Stimulated activated naive CD8-positive, alpha-beta T cell treated with anti-CD3 and anti-CD28 coated beads, Interleukin-15, amount 100 ng/mL, for 72 hours (primary cell): ENCODE measurements around the gene JARID2.

Experiments used
- ATAC-seq: fragments of 150-1000 bp; cut with Tn5 transposase; 2 replicates; pipeline ENCODE4 v1.10.0; 2021; ENCODE audit warnings: mild to moderate bottlenecking, moderate library complexity
- DNase-seq, 2 donors: peaks; one replicate each; pipeline ENCODE4 v3.0.0; 2021 to 2022
- H3K27ac Mint-ChIP-seq, 2 donors: one replicate each; pipeline ENCODE4 v1.8.0; 2022; ENCODE audit warnings: mild to moderate bottlenecking in 2 of 2, mixed read lengths in 2 of 2, moderate library complexity in 2 of 2
- H3K27me3 Mint-ChIP-seq: one replicate; pipeline ENCODE4 v1.8.0; 2022; ENCODE audit warnings: mixed read lengths
- H3K4me1 Mint-ChIP-seq: one replicate; pipeline ENCODE4 v1.8.0; 2022; ENCODE audit warnings: mild to moderate bottlenecking, mixed read lengths
- H3K4me3 Mint-ChIP-seq, 2 donors: one replicate each; pipeline ENCODE4 v1.8.0; 2022; ENCODE audit warnings: mild to moderate bottlenecking in 2 of 2, mixed read lengths in 2 of 2, moderate library complexity in 1 of 2
- H3K9me3 Mint-ChIP-seq, 2 donors: one replicate each; pipeline ENCODE4 v1.8.0; 2022; ENCODE audit warnings: mixed read lengths in 2 of 2

The JARID2 gene

GRCh38 chr6:15351631-15352030 lies 105.8 kb downstream of the JARID2 start:
- Mint-ChIP-seq H3K4me1 (peaks cover 89% of the 10 kb centered on the region), H3K27me3 (no peaks in the 10 kb centered on the region), H3K27ac (peak overlapping the region; percentile 52 to 63), H3K9me3 (no peaks in the 10 kb centered on the region), H3K4me3 (no peak overlapping the region)
- DNase-seq = no peak
- ATAC-seq = no peak

GRCh38 chr6:15352220-15352619 lies 106.4 kb downstream of the JARID2 start:
- Mint-ChIP-seq H3K27ac (no peak overlapping the region), H3K4me1 (peaks cover 88% of the 10 kb centered on the region), H3K4me3 (no peak overlapping the region), H3K9me3 (no peaks in the 10 kb centered on the region), H3K27me3 (no peaks in the 10 kb centered on the region)
- DNase-seq (no peak), ATAC-seq (no peak)

- Mint-ChIP-seq H3K4me3 (no peak overlapping the region), H3K4me1 (peaks cover 89% of the 10 kb centered on the region), H3K27ac (peak overlapping the region; percentile 7 to 15), H3K9me3 (no peaks in the 10 kb centered on the region), H3K27me3 (no peaks in the 10 kb centered on the region)
- peak; percentile 52 for ATAC-seq
- DNase-seq = no peak
These were observed 107.0 kb downstream of the JARID2 start for GRCh38 chr6:15352845-15353244.

GRCh38 chr6:15355683-15356099 lies 109.8 kb downstream of the JARID2 start:
- DNase-seq (no peak), ATAC-seq (no peak)
- Mint-ChIP-seq H3K4me1 (peaks cover 86% of the 10 kb centered on the region), H3K4me3 (no peak overlapping the region), H3K9me3 (no peaks in the 10 kb centered on the region), H3K27me3 (no peaks in the 10 kb centered on the region), H3K27ac (peak overlapping the region in 1 of 2 donors; percentile 83)

- Mint-ChIP-seq H3K27ac (no peak overlapping the region), H3K4me1 (peaks cover 81% of the 10 kb centered on the region), H3K27me3 (no peaks in the 10 kb centered on the region), H3K9me3 (no peaks in the 10 kb centered on the region), H3K4me3 (no peak overlapping the region)
- ATAC-seq = no peak
- no peak for DNase-seq
These were observed 110.3 kb downstream of the JARID2 start for GRCh38 chr6:15356179-15356578.

- no peak for DNase-seq
- Mint-ChIP-seq H3K4me3 (no peak overlapping the region), H3K27ac (no peak overlapping the region), H3K4me1 (peaks cover 74% of the 10 kb centered on the region), H3K27me3 (no peaks in the 10 kb centered on the region), H3K9me3 (no peaks in the 10 kb centered on the region)
- no peak for ATAC-seq
These were observed 111.1 kb downstream of the JARID2 start for GRCh38 chr6:15356937-15357336.

GRCh38 chr6:15357782-15358181 lies 111.9 kb downstream of the JARID2 start:
- DNase-seq (no peak), ATAC-seq (no peak)
- H3K4me3 Mint-ChIP-seq = no peak overlapping the region
- H3K27me3 Mint-ChIP-seq = no peaks in the 10 kb centered on the region
- no peak overlapping the region for H3K27ac Mint-ChIP-seq
- peaks cover 65% of the 10 kb centered on the region for H3K4me1 Mint-ChIP-seq
- H3K9me3 Mint-ChIP-seq = no peaks in the 10 kb centered on the region

GRCh38 chr6:15358579-15359327 lies 112.9 kb downstream of the JARID2 start:
- no peak for DNase-seq
- Mint-ChIP-seq H3K27me3 (no peaks in the 10 kb centered on the region), H3K4me1 (peaks cover 57% of the 10 kb centered on the region), H3K27ac (no peak overlapping the region), H3K9me3 (no peaks in the 10 kb centered on the region), H3K4me3 (peak overlapping the region in 1 of 2 donors; percentile 9)
- ATAC-seq = no peak

GRCh38 chr6:15359335-15359862 lies 113.5 kb downstream of the JARID2 start:
- ATAC-seq (no peak), DNase-seq (no peak)
- Mint-ChIP-seq H3K4me3 (no peak overlapping the region), H3K27me3 (no peaks in the 10 kb centered on the region), H3K9me3 (no peaks in the 10 kb centered on the region), H3K4me1 (peaks cover 51% of the 10 kb centered on the region), H3K27ac (no peak overlapping the region)

GRCh38 chr6:15360300-15360699 lies 114.4 kb downstream of the JARID2 start:
- H3K9me3 Mint-ChIP-seq = no peaks in the 10 kb centered on the region
- H3K4me1 Mint-ChIP-seq = peaks cover 45% of the 10 kb centered on the region
- DNase-seq (no peak), ATAC-seq (no peak)
- H3K27ac Mint-ChIP-seq = no peak overlapping the region
- H3K27me3 Mint-ChIP-seq = no peaks in the 10 kb centered on the region
- H3K4me3 Mint-ChIP-seq = no peak overlapping the region

GRCh38 chr6:15361197-15361596 lies 115.3 kb downstream of the JARID2 start:
- H3K4me3 Mint-ChIP-seq = no peak overlapping the region
- no peak overlapping the region for H3K27ac Mint-ChIP-seq
- H3K4me1 Mint-ChIP-seq = peaks cover 36% of the 10 kb centered on the region
- ATAC-seq = no peak
- no peak for DNase-seq
- H3K27me3 Mint-ChIP-seq = no peaks in the 10 kb centered on the region
- no peaks in the 10 kb centered on the region for H3K9me3 Mint-ChIP-seq

GRCh38 chr6:15362274-15363160 lies 116.6 kb downstream of the JARID2 start:
- no peak overlapping the region for H3K27ac Mint-ChIP-seq

GRCh38 chr6:15363164-15363522 lies 117.3 kb downstream of the JARID2 start:
- DNase-seq (peak in 1 of 2 donors; percentile 19), ATAC-seq (peak; percentile 60)
- Mint-ChIP-seq H3K9me3 (no peaks in the 10 kb centered on the region), H3K4me1 (peaks cover 17% of the 10 kb centered on the region), H3K27ac (no peak overlapping the region), H3K27me3 (no peaks in the 10 kb centered on the region), H3K4me3 (no peak overlapping the region)

More at GRCh38 chr6:15362274-15363160, 116.6 kb downstream of the JARID2 start:
- H3K27me3 Mint-ChIP-seq = no peaks in the 10 kb centered on the region
- ATAC-seq (no peak), DNase-seq (no peak)
- no peaks in the 10 kb centered on the region for H3K9me3 Mint-ChIP-seq
- no peak overlapping the region for H3K4me3 Mint-ChIP-seq
- peaks cover 24% of the 10 kb centered on the region for H3K4me1 Mint-ChIP-seq

GRCh38 chr6:15363523-15364400 lies 117.9 kb downstream of the JARID2 start:
- ATAC-seq = peak; percentile 95
- DNase-seq = no peak
- H3K9me3 Mint-ChIP-seq = no peaks in the 10 kb centered on the region
- no peaks in the 10 kb centered on the region for H3K27me3 Mint-ChIP-seq
- peak overlapping the region in 1 of 2 donors; percentile 3 for H3K4me3 Mint-ChIP-seq
- peak overlapping the region in 1 of 2 donors; percentile 79 for H3K27ac Mint-ChIP-seq
- H3K4me1 Mint-ChIP-seq = peaks cover 11% of the 10 kb centered on the region

- no peak for DNase-seq
- H3K27me3 Mint-ChIP-seq = no peaks in the 10 kb centered on the region
- H3K9me3 Mint-ChIP-seq = no peaks in the 10 kb centered on the region
- ATAC-seq = no peak
- peak overlapping the region in 1 of 2 donors; percentile 20 for H3K4me3 Mint-ChIP-seq
- H3K27ac Mint-ChIP-seq = no peak overlapping the region
- H3K4me1 Mint-ChIP-seq = peaks cover 7% of the 10 kb centered on the region
These were observed 118.7 kb downstream of the JARID2 start for GRCh38 chr6:15364401-15365037.
